NCI-H2227 (cell line): ENCODE results near the gene TMC8.

Source experiments
- DNase-seq: peaks from one replicate; lab custom pipeline; 2025; ENCODE audit not compliant: unreplicated experiment; lab: John Stamatoyannopoulos, UW

TMC8 gene

GRCh38 chr17:78123258-78123929 is 7.2 kb upstream of the TMC8 start:
- no peak for DNase-seq

GRCh38 chr17:78124081-78124835 is 6.3 kb upstream of the TMC8 start:
- DNase-seq = no peak

GRCh38 chr17:78124836-78125137 is 5.8 kb upstream of the TMC8 start:
- no peak for DNase-seq

- DNase-seq = no peak
These were observed 5.2 kb upstream of the TMC8 start for GRCh38 chr17:78125138-78125913.

- DNase-seq = no peak
These were observed 4.3 kb upstream of the TMC8 start for GRCh38 chr17:78125976-78126894.

GRCh38 chr17:78126895-78127238 is 3.7 kb upstream of the TMC8 start:
- DNase-seq = no peak

- DNase-seq = no peak
These were observed 3.2 kb upstream of the TMC8 start for GRCh38 chr17:78127239-78127887.

GRCh38 chr17:78127888-78128550 is 2.6 kb upstream of the TMC8 start:
- DNase-seq = no peak

GRCh38 chr17:78128551-78129350 is 1.8 kb upstream of the TMC8 start, which contains the start of gene TMC6:
Gene TMC6, minus strand, starts transcription at chr17:78128755. Its CDS starts 1,923 bp downstream, at chr17:78126832.
- peak; percentile 72 for DNase-seq

- DNase-seq = no peak
These were observed 1.1 kb upstream of the TMC8 start for GRCh38 chr17:78129351-78130089.

GRCh38 chr17:78130090-78130436 is 508 bp upstream of the TMC8 start:
- DNase-seq = no peak

GRCh38 chr17:78131172-78132083 is 857 bp downstream of the TMC8 start:
- DNase-seq = no peak

GRCh38 chr17:78132084-78132676 is 1.6 kb downstream of the TMC8 start:
- no peak for DNase-seq

- DNase-seq = no peak
These were observed 2.2 kb downstream of the TMC8 start for GRCh38 chr17:78132767-78133178.

GRCh38 chr17:78133179-78133951 is 2.8 kb downstream of the TMC8 start:
- DNase-seq = no peak
